ENCODE results near the gene NCOR2. TPM values are rescaled to one million over a fixed set of nuclear protein-coding genes. Genes with fewer than 3 reads are reported as not detected.

Gene NCOR2
- polyA plus RNA-seq, 1 donor from 2014 or later: 4.8 TPM

- Histone ChIP-seq H3K9ac (ENCODE audit: low read length) (no peak overlapping the region), H3F3A (ENCODE audit: insufficient read depth, low read length, poor library complexity, severe bottlenecking) (no peaks in the 10 kb centered on the region), H3K27ac (ENCODE audit: low read length) (no peak overlapping the region), H3K9me3 (ENCODE audit: low read length) (no peaks in the 10 kb centered on the region), H3K36me3 (ENCODE audit: insufficient read depth, low read length) (no peaks in the 10 kb centered on the region), H2AFZ (ENCODE audit: low read depth, low read length) (no peak overlapping the region), H3K4me3 (ENCODE audit: low read length) (no peak overlapping the region), H3K4me2 (ENCODE audit: low read length) (no peak overlapping the region), H3K27me3 (ENCODE audit: insufficient read depth, low read depth, low read length) (no peaks in the 10 kb centered on the region), H3K9me2 (ENCODE audit: insufficient read depth, low read length) (no peaks in the 10 kb centered on the region), H4K20me1 (ENCODE audit: insufficient read depth) (no peaks in the 10 kb centered on the region), H3K79me2 (replicated peaks; ENCODE audit: insufficient read depth, low read length) (no peaks in the 10 kb centered on the region)
- TF ChIP-seq EP300 (conservative IDR thresholded peaks at IDR 0.05; ENCODE audit: poor library complexity, severe bottlenecking): no peak
- TF ChIP-seq TAF1 (IDR thresholded peaks at IDR 0.05; ENCODE audit: low read depth): no peak
- TF ChIP-seq RAD21 (conservative IDR thresholded peaks at IDR 0.05): no peak
- no peak for TF ChIP-seq MXI1 (conservative IDR thresholded peaks at IDR 0.05; ENCODE audit: poor library complexity, severe bottlenecking)
- TF ChIP-seq REST (IDR thresholded peaks at IDR 0.05; ENCODE audit: borderline replicate concordance): no peak
- TF ChIP-seq CTCF (IDR thresholded peaks at IDR 0.05; ENCODE audit: poor library complexity, severe bottlenecking): no peak
- no peak for TF ChIP-seq SMC3 (conservative IDR thresholded peaks at IDR 0.05; ENCODE audit: poor library complexity)
- TF ChIP-seq POLR2AphosphoS5 (IDR thresholded peaks at IDR 0.05): no peak
- TF ChIP-seq EZH2 (IDR thresholded peaks at IDR 0.05; ENCODE audit: borderline replicate concordance, insufficient read depth, low read length, poor library complexity, severe bottlenecking): no peak
Measured at GRCh38 chr12:124582108-124582424, 14.7 kb upstream of the NCOR2 start.

- Histone ChIP-seq H3F3A (ENCODE audit: insufficient read depth, low read length, poor library complexity, severe bottlenecking) (no peaks in the 10 kb centered on the region), H3K4me3 (ENCODE audit: low read length) (no peak overlapping the region), H3K27ac (ENCODE audit: low read length) (no peak overlapping the region), H3K4me2 (ENCODE audit: low read length) (no peak overlapping the region), H4K20me1 (ENCODE audit: insufficient read depth) (no peaks in the 10 kb centered on the region), H2AFZ (ENCODE audit: low read depth, low read length) (no peak overlapping the region), H3K36me3 (ENCODE audit: insufficient read depth, low read length) (no peaks in the 10 kb centered on the region), H3K9me3 (ENCODE audit: low read length) (no peaks in the 10 kb centered on the region), H3K79me2 (replicated peaks; ENCODE audit: insufficient read depth, low read length) (no peaks in the 10 kb centered on the region), H3K9me2 (ENCODE audit: insufficient read depth, low read length) (no peaks in the 10 kb centered on the region), H3K9ac (ENCODE audit: low read length) (no peak overlapping the region), H3K27me3 (ENCODE audit: insufficient read depth, low read depth, low read length) (no peaks in the 10 kb centered on the region)
- TF ChIP-seq TAF1 (IDR thresholded peaks at IDR 0.05; ENCODE audit: low read depth): no peak
- TF ChIP-seq MXI1 (conservative IDR thresholded peaks at IDR 0.05; ENCODE audit: poor library complexity, severe bottlenecking): no peak
- no peak for TF ChIP-seq SMC3 (conservative IDR thresholded peaks at IDR 0.05; ENCODE audit: poor library complexity)
- TF ChIP-seq RAD21 (conservative IDR thresholded peaks at IDR 0.05): no peak
- no peak for TF ChIP-seq REST (IDR thresholded peaks at IDR 0.05; ENCODE audit: borderline replicate concordance)
- TF ChIP-seq EZH2 (IDR thresholded peaks at IDR 0.05; ENCODE audit: borderline replicate concordance, insufficient read depth, low read length, poor library complexity, severe bottlenecking): no peak
- TF ChIP-seq POLR2AphosphoS5 (IDR thresholded peaks at IDR 0.05): no peak
- no peak for TF ChIP-seq EP300 (conservative IDR thresholded peaks at IDR 0.05; ENCODE audit: poor library complexity, severe bottlenecking)
- TF ChIP-seq CTCF (IDR thresholded peaks at IDR 0.05; ENCODE audit: poor library complexity, severe bottlenecking): no peak
Measured at GRCh38 chr12:124581307-124582107, 14.1 kb upstream of the NCOR2 start.

Measured in neural cell (in vitro differentiated cells).